Globus pallidus (tissue), 1 donor: ENCODE results near the gene ARHGEF10L.

Source experiments
- DNase-seq: peaks from one replicate; pipeline ENCODE4 v3.0.0-alpha.2; 2015; ENCODE audit warnings: low spot score

Gene ARHGEF10L

GRCh38 chr1:17523321-17524041 is 16.0 kb upstream of the ARHGEF10L start:
- DNase-seq = no peak

- DNase-seq = no peak
Observed at GRCh38 chr1:17524645-17525044, 14.9 kb upstream of the ARHGEF10L start.

GRCh38 chr1:17525996-17526686 is 13.4 kb upstream of the ARHGEF10L start:
- no peak for DNase-seq

- DNase-seq = no peak
Observed at GRCh38 chr1:17527036-17527914, 12.2 kb upstream of the ARHGEF10L start.

- DNase-seq = no peak
Observed at GRCh38 chr1:17529381-17529780, 10.1 kb upstream of the ARHGEF10L start.

- no peak for DNase-seq
Observed at GRCh38 chr1:17531343-17531681, 8.2 kb upstream of the ARHGEF10L start.

GRCh38 chr1:17531682-17532487 is 7.6 kb upstream of the ARHGEF10L start:
- DNase-seq = peak; percentile 82

GRCh38 chr1:17533201-17533600 is 6.3 kb upstream of the ARHGEF10L start:
- no peak for DNase-seq

GRCh38 chr1:17535300-17535936 is 4.1 kb upstream of the ARHGEF10L start:
- peak; percentile 52 for DNase-seq

GRCh38 chr1:17538010-17538409 is 1.5 kb upstream of the ARHGEF10L start:
- no peak for DNase-seq

- no peak for DNase-seq
Observed at GRCh38 chr1:17538428-17539117, 925 bp upstream of the ARHGEF10L start.

GRCh38 chr1:17539118-17539476 is 401 bp upstream of the ARHGEF10L start:
- DNase-seq = no peak

GRCh38 chr1:17540255-17541001 is 930 bp downstream of the ARHGEF10L start:
- DNase-seq = no peak

- DNase-seq = no peak
Observed at GRCh38 chr1:17542645-17543044, 3.1 kb downstream of the ARHGEF10L start.

- DNase-seq = no peak
Observed at GRCh38 chr1:17544776-17545350, 5.4 kb downstream of the ARHGEF10L start.

GRCh38 chr1:17545356-17545755 is 5.9 kb downstream of the ARHGEF10L start:
- DNase-seq = no peak

GRCh38 chr1:17546946-17547670 is 7.6 kb downstream of the ARHGEF10L start:
- peak; percentile 61 for DNase-seq

GRCh38 chr1:17549384-17549783 is 9.9 kb downstream of the ARHGEF10L start:
- DNase-seq = no peak
